Stomach (tissue), 4 donors: Measurements from ENCODE around the gene LRRC37A3.
"Not testable (repeated sequence)": the region's sequence is repeated elsewhere in the genome, so short reads cannot be mapped to it uniquely, and the experiment has no call there.

Experiments
- CTCF ChIP-seq, 7 experiments: fragments of 450-650 bp in 4 of 7; fragments of 200-600 bp in 3 of 7; sonication (generic) in 3 of 7; IDR thresholded peaks; one replicate each; pipeline ENCODE4 v1.5.1; 2016 to 2019; ENCODE audit warnings: antibody characterized with exemption in 7 of 7, control low read depth in 2 of 7, mild to moderate bottlenecking in 1 of 7
- EP300 ChIP-seq: sonication (generic); formaldehyde crosslinking; IDR thresholded peaks from one replicate; pipeline ENCODE4 v1.6.1; 2017; ENCODE audit warnings: antibody characterized with exemption

- TF ChIP-seq CTCF (IDR thresholded peaks at IDR 0.05); EP300: not testable (repeated sequence)
Observed at GRCh38 chr17:64815833-64816198, 103.5 kb downstream of the LRRC37A3 start.
